Activated CD4-positive, alpha-beta T cell treated with anti-CD3 and anti-CD28 coated beads for 36 hours (primary cell): Measurements from ENCODE around the gene LMOD1. TPM values are rescaled to one million over a fixed set of nuclear protein-coding genes. Genes with fewer than 3 reads are reported as not detected.
A peak's percentile ranks its signal among the peaks of the same experiment; 100 is the strongest.

Experiments
- ATAC-seq: fragments of 200-7000 bp; cut with Tn5 transposase; one replicate; pipeline ENCODE4 v1.10.0; 2021; ENCODE audit warnings: mild to moderate bottlenecking, moderate library complexity
- CTCF ChIA-PET: fragments of 350-600 bp; sonication (Branson Sonifier 250); formaldehyde crosslinking; loops from one replicate; lab custom pipeline; 2021; ENCODE audit warnings: antibody characterized with exemption; lab: Charles Lee
- POLR2A ChIA-PET: fragments of 350-600 bp; sonication (Branson Sonifier 250); formaldehyde crosslinking; loops from one replicate; lab custom pipeline; 2021; ENCODE audit warnings: antibody characterized with exemption, inconsistent platforms; lab: Charles Lee
- DNase-seq: peaks from one replicate; pipeline ENCODE4 v3.0.0-alpha.2; 2020
- H3K27ac Mint-ChIP-seq: one replicate; pipeline ENCODE4 v1.8.0; 2021; ENCODE audit warnings: mixed read lengths
- H3K27me3 Mint-ChIP-seq: one replicate; pipeline ENCODE4 v1.8.0; 2021; ENCODE audit warnings: mixed read lengths
- H3K36me3 Mint-ChIP-seq: one replicate; pipeline ENCODE4 v1.8.0; 2021; ENCODE audit warnings: low read depth, mixed read lengths
- H3K4me1 Mint-ChIP-seq: one replicate; pipeline ENCODE4 v1.8.0; 2021; ENCODE audit warnings: mixed read lengths
- H3K4me3 Mint-ChIP-seq: one replicate; pipeline ENCODE4 v1.8.0; 2021; ENCODE audit warnings: mild to moderate bottlenecking, moderate library complexity, mixed read lengths
- H3K9me3 Mint-ChIP-seq: one replicate; pipeline ENCODE4 v1.8.0; 2021; ENCODE audit warnings: low read depth, mixed read lengths
- intact Hi-C, 2 experiments: fragments of 100-400 bp; cut with DNase I in 1 of 2; cut with micrococcal nuclease in 1 of 2; formaldehyde crosslinking; loops; one replicate each; pipeline versions ENCODE4 v1.14.2 to v1.15.1; 2022 to 2024; cut with DNase I, micrococcal nuclease
- total RNA-seq, 2 experiments: library from RNA; stranded (reverse); gene quantifications; one replicate each; pipeline ENCODE4 v1.2.3, GENCODE V29; 2021

Gene LMOD1
- total RNA-seq, 2 experiments from 2014 or later, result not detected

DNA sequence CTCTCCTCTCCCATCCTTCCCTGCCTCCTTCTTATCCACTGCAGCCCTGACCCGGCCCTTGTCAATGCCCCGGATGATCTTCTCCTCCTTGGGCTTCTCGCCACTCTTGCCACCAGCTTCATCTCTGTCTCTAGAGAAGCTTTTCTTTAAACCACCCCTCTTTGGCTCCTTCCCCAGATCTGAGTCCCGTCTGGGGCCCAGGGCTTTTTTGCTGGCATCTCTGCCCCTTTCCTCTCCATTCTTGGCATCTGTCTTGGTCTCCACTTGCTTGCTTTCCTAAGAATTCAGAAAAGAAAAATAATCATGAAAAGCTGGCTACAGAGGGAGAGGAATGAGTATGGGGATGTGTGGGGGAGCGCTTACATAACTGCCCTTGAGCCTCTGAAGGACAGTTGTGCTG is 45.9 kb downstream of the LMOD1 start:
- Mint-ChIP-seq H3K27ac (no peak overlapping the region), H3K9me3 (no peaks in the 10 kb centered on the region), H3K27me3 (no peaks in the 10 kb centered on the region), H3K4me1 (peaks cover 5% of the 10 kb centered on the region), H3K4me3 (no peak overlapping the region), H3K36me3 (no peaks in the 10 kb centered on the region)
- intact Hi-C loops, result no loop called here
- no peak for DNase-seq
- ATAC-seq, result no peak
- POLR2A ChIA-PET, result no interaction called here
- CTCF ChIA-PET, result interaction anchor here (1.7 kb wide), 1 partner anchor 13 kb away, joined by 4 read pairs; no protein-coding TSS in a partner anchor

DNA sequence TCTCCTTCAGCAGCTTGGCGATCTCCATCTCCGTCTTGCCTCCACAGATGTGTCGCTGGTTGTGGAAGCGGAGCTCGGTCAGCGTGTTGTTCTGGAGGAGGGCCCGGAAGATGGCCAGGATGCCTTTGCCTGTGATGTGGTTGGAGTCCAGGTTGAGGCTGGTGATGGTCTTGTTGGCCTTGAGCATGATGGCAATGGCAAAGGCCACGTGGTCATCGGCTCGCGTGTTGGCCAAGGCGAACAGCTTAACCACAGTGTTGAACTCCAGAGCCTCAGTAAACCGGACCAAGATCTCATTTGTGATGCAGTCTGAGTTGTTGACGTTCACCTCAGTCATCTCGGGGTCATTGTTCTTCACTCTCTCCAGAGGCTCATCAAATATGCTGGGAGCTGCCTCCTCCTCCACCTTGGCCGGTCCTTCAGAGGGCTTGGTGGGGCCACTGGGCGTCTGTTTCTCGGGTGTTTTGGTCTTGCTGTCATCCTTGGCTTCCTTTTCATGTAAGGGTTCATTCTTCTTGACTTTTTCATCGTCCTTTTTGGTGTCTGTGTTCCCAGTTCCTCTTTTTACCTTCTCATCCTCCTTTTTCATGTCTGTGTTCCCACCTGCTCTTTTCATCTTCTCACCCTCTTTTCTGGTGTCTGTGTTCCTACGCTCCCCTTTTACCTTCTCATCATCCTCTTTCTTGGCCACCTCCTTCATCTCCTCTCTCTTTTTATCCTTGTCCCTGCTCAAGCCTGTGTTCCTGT is 46.5 kb downstream of the LMOD1 start:
- H3K4me1 Mint-ChIP-seq, result peaks cover 5% of the 10 kb centered on the region
- H3K27ac Mint-ChIP-seq, result no peak overlapping the region
- POLR2A ChIA-PET, result no interaction called here

DNA sequence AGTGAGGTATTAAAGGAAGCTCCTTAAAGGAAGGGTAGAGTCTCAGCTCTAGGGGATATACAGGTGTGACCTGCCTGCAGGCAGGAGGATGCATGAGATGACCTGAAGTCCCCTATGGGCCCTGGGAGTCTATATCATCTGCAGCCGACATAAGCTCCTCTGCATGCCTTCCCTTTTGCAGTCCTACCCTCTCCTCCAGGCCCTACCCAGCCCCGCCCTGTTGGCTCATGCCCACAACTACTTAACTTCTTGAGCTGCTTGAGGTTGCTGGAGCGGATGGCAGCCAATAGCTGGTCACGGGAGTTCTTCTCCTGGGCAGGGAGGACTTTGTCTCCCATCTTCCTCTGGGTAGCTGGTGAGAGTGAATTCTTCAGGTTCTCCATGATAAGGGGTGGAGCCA is 47.4 kb downstream of the LMOD1 start:
- Mint-ChIP-seq H3K9me3 (no peaks in the 10 kb centered on the region), H3K4me1 (peaks cover 5% of the 10 kb centered on the region), H3K27ac (no peak overlapping the region), H3K36me3 (no peaks in the 10 kb centered on the region), H3K4me3 (no peak overlapping the region), H3K27me3 (peaks cover 1% of the 10 kb centered on the region)
- intact Hi-C loops, result loop anchor here in 1 of 2 experiments (5.0 kb wide), 1 partner anchor 58 kb away; the partner anchor contains the start of gene TIMM17A
- ATAC-seq, result no peak
- POLR2A ChIA-PET, result no interaction called here
- CTCF ChIA-PET, result interaction anchor here (1.0 to 2.3 kb wide), 3 partner anchors 10 to 20 kb away, joined by 3 to 13 read pairs (median 3); no protein-coding TSS in a partner anchor
- no peak for DNase-seq

More for the DNA sequence above, 46.5 kb downstream of the LMOD1 start:
- Mint-ChIP-seq H3K27me3 (no peaks in the 10 kb centered on the region), H3K4me3 (no peak overlapping the region), H3K36me3 (no peaks in the 10 kb centered on the region), H3K9me3 (no peaks in the 10 kb centered on the region)
- DNase-seq (no peak), ATAC-seq (no peak)
- intact Hi-C loops, result loop anchor here in 1 of 2 experiments (5.0 kb wide), 1 partner anchor 57 kb away; the partner anchor contains the start of gene TIMM17A
- CTCF ChIA-PET, result interaction anchor here (1.0 to 2.3 kb wide), 4 partner anchors 11 to 21 kb away, joined by 3 to 13 read pairs (median 4); no protein-coding TSS in a partner anchor

DNA sequence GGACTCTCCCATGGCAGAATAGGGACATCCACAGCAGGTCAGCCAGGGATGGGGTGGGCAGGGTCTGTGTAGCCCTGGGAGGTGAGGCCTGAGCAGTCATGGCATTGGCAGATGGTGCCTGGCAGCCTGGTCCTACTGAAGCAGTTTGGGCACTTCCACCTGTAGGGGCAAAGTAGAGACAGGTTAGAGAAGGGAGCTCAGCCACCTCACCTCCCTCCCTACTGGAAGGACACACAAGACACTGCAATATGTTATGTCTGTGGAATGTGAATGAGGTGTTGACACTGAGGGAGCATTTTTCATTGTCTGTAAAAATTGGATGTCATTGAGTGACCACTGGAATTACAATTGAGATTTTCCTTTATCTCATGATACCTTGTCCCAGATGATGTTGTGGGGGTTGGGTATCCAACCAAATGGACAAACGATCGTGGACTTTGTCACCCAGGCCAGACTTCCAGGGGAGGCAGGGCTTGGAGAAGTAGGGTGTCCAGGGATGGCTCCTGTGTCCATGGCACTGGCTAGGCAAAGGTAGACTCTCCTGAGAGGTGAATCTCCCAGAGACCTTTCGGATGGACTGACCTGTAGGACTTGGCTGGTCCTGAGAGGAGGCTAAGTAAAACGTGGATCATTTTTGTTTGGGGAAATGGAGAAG is 48.0 kb downstream of the LMOD1 start:
- H3K27me3 Mint-ChIP-seq, result peaks cover 1% of the 10 kb centered on the region
- H3K4me1 Mint-ChIP-seq, result peaks cover 5% of the 10 kb centered on the region
- intact Hi-C loops, result loop anchor here in 1 of 2 experiments (5.0 kb wide), 1 partner anchor 59 kb away; the partner anchor contains the start of gene TIMM17A
- no peak overlapping the region for H3K4me3 Mint-ChIP-seq
- H3K9me3 Mint-ChIP-seq, result no peaks in the 10 kb centered on the region
- H3K36me3 Mint-ChIP-seq, result no peaks in the 10 kb centered on the region
- CTCF ChIA-PET, result interaction anchor here (1.1 to 2.3 kb wide), 4 partner anchors 9 to 237 kb away, joined by 3 to 13 read pairs (median 3); no protein-coding TSS in a partner anchor
- H3K27ac Mint-ChIP-seq, result no peak overlapping the region
- no peak for ATAC-seq
- POLR2A ChIA-PET, result no interaction called here
- no peak for DNase-seq

DNA sequence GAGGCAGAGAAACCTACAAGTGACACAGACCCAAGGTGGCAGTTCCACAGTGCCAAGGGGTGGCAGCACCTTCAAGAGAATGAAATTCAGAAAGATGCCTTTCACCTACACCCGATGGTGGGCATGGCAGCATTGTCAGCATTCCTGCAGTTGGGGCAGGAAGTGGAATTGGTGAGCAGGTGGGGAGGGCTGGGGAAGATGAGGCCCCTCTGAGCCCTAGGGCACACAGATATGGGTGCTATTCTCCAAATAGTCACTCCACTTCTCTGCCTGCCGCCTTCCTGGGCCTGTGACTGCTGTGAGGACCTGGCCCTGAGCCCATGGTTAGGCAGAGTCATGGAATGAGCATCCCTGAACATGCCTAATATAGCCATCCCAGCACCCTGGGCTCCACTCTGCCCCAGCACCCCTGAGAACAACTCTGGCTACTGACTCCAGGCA is 49.4 kb downstream of the LMOD1 start:
- H3K4me1 Mint-ChIP-seq, result peaks cover 5% of the 10 kb centered on the region
- H3K27me3 Mint-ChIP-seq, result peaks cover 8% of the 10 kb centered on the region
- no peak for DNase-seq
- POLR2A ChIA-PET, result interaction anchor here (0.6 kb wide), 1 partner anchor 27 kb away, joined by 3 read pairs; no protein-coding TSS in a partner anchor
- H3K27ac Mint-ChIP-seq, result no peak overlapping the region
- CTCF ChIA-PET, result interaction anchor here (0.6 to 5.8 kb wide), 32 partner anchors 9 to 778 kb away, joined by 3 to 93 read pairs (median 6); partner anchors contain the start of genes IPO9 and RNPEP
- H3K36me3 Mint-ChIP-seq, result no peaks in the 10 kb centered on the region
- no peak overlapping the region for H3K4me3 Mint-ChIP-seq
- H3K9me3 Mint-ChIP-seq, result no peaks in the 10 kb centered on the region
- intact Hi-C loops, result loop anchor here (1.0 to 5.0 kb wide), 7 partner anchors 58 to 238 kb away; partner anchors contain the start of genes TIMM17A (in 2 of the 2) and RNPEP (in 1 of the 2)
- ATAC-seq, result no peak

DNA sequence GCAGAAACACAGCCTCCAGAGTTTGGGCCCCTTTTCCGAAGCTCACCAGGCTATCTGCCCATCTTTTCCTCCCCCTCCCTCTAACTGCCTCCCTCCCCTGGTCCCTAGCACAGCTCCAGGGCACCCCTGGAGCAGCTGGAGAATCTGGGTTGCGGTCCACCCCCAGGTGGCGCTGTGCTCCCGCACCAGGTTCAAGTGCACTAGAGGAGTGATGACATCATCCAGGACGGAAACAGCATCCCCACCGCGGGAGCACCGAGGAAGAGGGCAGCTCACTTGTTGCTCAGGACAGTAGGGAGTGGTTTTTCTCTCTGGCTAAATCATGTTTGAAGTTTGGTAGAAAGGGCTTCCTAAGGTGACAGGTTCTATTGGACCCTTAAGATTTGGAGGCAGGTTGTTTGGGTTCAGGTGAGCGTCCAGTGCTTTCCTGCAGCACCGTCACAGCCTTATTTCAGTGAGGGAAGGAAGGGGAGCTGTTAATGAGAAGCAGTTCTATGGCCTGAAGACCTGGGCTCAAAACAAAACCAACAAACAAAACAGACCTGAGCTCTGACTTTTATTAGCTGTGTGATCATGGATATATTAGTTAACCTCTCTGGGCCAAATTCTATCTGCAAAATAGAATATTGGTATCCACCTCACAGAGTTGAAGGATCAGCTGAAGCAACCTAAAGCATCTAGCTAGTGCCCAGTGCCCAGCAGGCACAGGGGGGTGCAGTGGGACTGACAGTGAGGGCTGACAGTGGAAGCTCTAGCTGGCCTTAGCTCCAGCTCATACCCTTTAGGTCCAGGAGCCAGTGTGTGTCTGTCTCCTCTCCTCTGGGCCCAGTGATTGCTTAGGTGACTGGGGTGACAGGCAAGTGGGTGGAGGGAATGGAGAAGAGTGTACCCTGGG is 50.2 kb downstream of the LMOD1 start:
- intact Hi-C loops, result loop anchor here (1.0 to 5.0 kb wide), 7 partner anchors 59 to 239 kb away; partner anchors contain the start of genes TIMM17A (in 2 of the 2) and RNPEP (in 1 of the 2)
- DNase-seq (peak; percentile 94), ATAC-seq (peak; percentile 96)
- ChIA-PET CTCF (interaction anchor here (0.5 to 5.8 kb wide), 60 partner anchors 8 to 1302 kb away, joined by 3 to 93 read pairs (median 4); partner anchors contain the start of genes IPO9, LMOD1, PTPN7 and RNPEP), POLR2A (interaction anchor here (0.6 to 1.1 kb wide), 6 partner anchors 17 to 203 kb away, joined by 3 to 8 read pairs (median 5); partner anchors contain the start of gene TIMM17A)
- Mint-ChIP-seq H3K4me1 (peaks cover 5% of the 10 kb centered on the region), H3K27ac (peak overlapping the region; percentile 56), H3K27me3 (peaks cover 11% of the 10 kb centered on the region), H3K4me3 (peak overlapping the region; percentile 41), H3K36me3 (no peaks in the 10 kb centered on the region), H3K9me3 (no peaks in the 10 kb centered on the region)

DNA sequence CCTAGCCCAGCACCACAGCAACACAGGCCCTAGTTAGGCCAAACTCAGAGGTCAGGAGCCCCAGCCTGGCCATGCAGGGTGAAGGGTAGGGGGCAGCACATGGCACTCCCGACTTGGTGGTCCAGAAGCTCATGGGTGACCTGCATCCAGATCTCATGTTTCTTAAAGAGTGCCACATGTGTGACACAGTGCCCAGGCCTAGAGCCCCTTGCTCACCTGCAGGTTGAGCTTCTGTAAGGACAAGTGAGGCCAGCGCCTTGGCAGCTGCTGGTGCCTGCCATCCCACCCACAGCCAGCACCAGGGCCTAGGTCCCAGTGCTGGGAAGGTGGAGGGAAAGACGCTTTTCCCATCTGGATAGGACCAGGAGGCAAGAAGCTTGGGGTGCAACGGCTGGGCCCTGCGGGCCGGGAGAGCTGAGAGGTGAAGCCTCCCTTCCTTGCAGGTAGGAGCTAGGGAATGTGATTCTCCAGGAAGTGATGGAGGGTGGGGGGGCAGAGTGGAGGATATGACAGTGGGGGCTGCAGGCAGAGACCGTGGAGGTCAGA is 51.2 kb downstream of the LMOD1 start:
- intact Hi-C loops, result loop anchor here in 1 of 2 experiments (5.0 kb wide), 1 partner anchor 62 kb away; the partner anchor contains the start of gene TIMM17A
- Mint-ChIP-seq H3K4me1 (peaks cover 5% of the 10 kb centered on the region), H3K9me3 (no peaks in the 10 kb centered on the region), H3K36me3 (no peaks in the 10 kb centered on the region), H3K27me3 (peaks cover 17% of the 10 kb centered on the region), H3K27ac (no peak overlapping the region), H3K4me3 (no peak overlapping the region)
- DNase-seq, result no peak
- CTCF ChIA-PET, result interaction anchor here (0.5 to 5.8 kb wide), 41 partner anchors 9 to 825 kb away, joined by 3 to 93 read pairs (median 5); partner anchors contain the start of genes LMOD1, PTPN7, RNPEP and TIMM17A
- POLR2A ChIA-PET, result interaction anchor here (0.6 to 1.1 kb wide), 3 partner anchors 60 to 204 kb away, joined by 4 to 7 read pairs (median 6); partner anchors contain the start of gene TIMM17A
- no peak for ATAC-seq

DNA sequence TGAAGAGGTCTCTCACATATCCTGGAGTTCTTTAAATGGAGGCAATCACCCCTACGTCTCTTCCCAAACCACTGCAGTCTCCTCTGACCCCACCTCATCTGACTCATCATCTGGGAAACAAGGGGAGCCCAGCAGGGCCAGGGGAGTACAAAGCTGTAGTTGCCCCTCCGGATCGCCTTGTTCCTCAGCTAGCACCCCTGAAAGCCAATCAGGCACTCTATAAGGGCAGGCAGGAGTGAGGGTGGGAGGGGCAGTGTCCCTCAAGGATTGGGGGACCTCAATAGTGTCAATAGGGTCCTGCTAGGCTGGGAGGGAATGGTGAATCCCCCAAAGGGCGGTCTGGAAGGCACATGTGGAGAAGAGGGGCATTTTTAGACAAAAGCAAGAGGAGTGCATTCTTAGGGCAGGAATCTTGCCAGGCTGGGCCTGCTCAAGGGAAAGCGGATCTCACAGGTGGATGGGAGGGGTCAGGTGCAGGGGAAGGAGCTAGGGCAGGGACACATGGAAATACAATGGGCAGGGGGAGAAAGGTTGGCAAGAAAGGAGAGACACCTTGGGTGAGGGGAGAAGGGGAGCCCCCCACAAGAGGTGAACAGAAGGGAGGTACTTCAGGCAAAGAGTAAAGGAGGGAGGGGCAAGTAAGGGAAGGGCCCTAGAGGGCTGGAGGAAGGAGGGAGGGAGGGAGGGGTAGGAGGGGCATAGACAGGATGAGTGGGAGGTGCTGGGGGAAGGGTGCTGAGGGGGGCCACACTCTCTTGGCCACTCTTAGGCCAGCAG is 51.8 kb downstream of the LMOD1 start:
- Mint-ChIP-seq H3K4me3 (no peak overlapping the region), H3K9me3 (no peaks in the 10 kb centered on the region), H3K4me1 (peaks cover 6% of the 10 kb centered on the region), H3K27ac (no peak overlapping the region), H3K36me3 (no peaks in the 10 kb centered on the region), H3K27me3 (peaks cover 19% of the 10 kb centered on the region)
- CTCF ChIA-PET, result interaction anchor here (0.6 to 5.8 kb wide), 15 partner anchors 8 to 1011 kb away, joined by 3 to 93 read pairs (median 9); partner anchors contain the start of genes RNPEP and TIMM17A
- intact Hi-C loops, result loop anchor here in 1 of 2 experiments (5.0 kb wide), 1 partner anchor 63 kb away; the partner anchor contains the start of gene TIMM17A
- no peak for DNase-seq
- no peak for ATAC-seq
- POLR2A ChIA-PET, result no interaction called here

DNA sequence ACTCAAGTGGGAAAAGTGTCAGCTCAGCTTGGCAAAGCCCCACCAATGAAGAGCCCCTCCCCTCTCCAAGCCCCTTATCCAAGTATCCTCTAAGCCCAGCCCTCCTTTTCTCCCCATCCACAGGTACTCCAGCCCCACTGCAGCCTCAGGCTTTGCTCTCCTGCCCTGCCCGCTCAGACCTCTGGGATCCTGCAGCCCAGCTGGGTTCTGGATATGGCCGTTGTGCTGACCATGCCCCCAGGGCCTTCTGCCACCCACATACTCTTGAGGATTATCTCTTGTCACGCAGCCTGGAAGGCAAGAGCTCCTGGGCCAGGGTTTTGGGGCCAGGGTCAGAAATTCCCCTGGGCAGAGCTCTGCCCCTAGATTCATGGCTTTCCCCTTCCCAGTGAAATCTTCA is 52.9 kb downstream of the LMOD1 start:
- POLR2A ChIA-PET, result no interaction called here
- peaks cover 8% of the 10 kb centered on the region for H3K4me1 Mint-ChIP-seq

More for the DNA sequence above, 52.9 kb downstream of the LMOD1 start:
- H3K27me3 Mint-ChIP-seq, result peaks cover 21% of the 10 kb centered on the region
- ATAC-seq (no peak), DNase-seq (no peak)
- CTCF ChIA-PET, result interaction anchor here (0.6 to 5.8 kb wide), 9 partner anchors 9 to 1392 kb away, joined by 3 to 93 read pairs (median 3); no protein-coding TSS in a partner anchor
- no peaks in the 10 kb centered on the region for H3K9me3 Mint-ChIP-seq
- H3K27ac Mint-ChIP-seq, result no peak overlapping the region
- no peak overlapping the region for H3K4me3 Mint-ChIP-seq
- intact Hi-C loops, result no loop called here
- no peaks in the 10 kb centered on the region for H3K36me3 Mint-ChIP-seq
